Measurements from ENCODE around the gene GVQW3. TPM values are rescaled to one million over a fixed set of nuclear protein-coding genes. Genes with fewer than 3 reads are reported as not detected.

The GVQW3 gene
- total and polyA plus RNA-seq, 2 of the 8 experiments (the other 6 are each of a cell fraction or from before 2014, with no cell fraction given) = 5.5 to 8.1 TPM

GRCh38 chr11:76388408-76388807 is 7.3 kb downstream of the GVQW3 start (continued):
- no peak for TF ChIP-seq SIX5 (IDR thresholded peaks at IDR 0.05; ENCODE audit: low read depth, low read length)
- TF ChIP-seq USF2 (IDR thresholded peaks at IDR 0.05; ENCODE audit: low read length) = no peak
- no peak for TF ChIP-seq JUN (IDR thresholded peaks at IDR 0.05; ENCODE audit: low read depth, low read length)
- TF ChIP-seq GABPA (IDR thresholded peaks at IDR 0.05; ENCODE audit: borderline replicate concordance, insufficient read depth, low read length) = no peak
- TF ChIP-seq CBX5 (IDR thresholded peaks at IDR 0.05; ENCODE audit: low read depth, low read length) = no peak

Measured in H1 (cell line).